Measurements from ENCODE around the gene TSEN34.

DNA sequence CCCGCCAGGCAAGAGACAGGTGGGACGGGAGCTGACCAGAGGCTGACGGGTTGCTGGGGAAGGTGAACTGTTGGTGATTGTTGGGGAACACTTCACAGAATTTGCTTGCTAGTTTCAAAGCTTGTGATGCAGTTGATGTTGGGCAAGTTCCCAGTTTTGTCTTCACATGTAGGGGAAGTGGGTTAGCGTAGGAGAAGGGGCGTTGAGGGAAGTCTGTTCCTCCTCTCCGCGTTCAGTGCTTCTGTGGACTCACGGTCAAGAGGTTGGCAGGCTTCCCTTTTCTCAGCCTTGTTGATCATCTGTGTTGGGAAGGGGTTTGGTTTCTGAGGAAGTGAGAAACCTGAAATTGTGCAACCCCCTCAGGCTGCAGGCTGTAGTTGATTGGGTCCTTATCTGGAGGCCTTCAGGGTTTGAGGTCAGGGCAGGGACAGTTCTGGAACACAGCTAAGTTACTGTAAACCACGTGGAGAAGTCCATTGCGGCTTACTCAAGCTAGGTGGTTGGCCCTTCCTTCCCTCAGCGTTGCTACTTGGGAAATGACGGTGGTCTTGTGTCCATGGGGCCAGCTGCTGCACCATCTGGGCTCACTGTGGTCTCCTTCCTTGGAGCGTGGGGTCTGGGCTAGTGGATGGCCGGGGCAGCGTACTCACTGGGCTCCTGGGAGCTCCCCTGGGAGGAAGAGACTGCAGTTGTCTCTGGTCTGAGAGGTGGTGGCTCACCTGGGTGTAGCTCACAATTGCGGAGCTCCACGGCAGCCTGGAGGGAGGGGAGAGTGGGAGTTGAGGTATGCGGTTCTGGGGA is 17.1 kb downstream of the TSEN34 start:
- TF ChIP-seq, protein P1, sequence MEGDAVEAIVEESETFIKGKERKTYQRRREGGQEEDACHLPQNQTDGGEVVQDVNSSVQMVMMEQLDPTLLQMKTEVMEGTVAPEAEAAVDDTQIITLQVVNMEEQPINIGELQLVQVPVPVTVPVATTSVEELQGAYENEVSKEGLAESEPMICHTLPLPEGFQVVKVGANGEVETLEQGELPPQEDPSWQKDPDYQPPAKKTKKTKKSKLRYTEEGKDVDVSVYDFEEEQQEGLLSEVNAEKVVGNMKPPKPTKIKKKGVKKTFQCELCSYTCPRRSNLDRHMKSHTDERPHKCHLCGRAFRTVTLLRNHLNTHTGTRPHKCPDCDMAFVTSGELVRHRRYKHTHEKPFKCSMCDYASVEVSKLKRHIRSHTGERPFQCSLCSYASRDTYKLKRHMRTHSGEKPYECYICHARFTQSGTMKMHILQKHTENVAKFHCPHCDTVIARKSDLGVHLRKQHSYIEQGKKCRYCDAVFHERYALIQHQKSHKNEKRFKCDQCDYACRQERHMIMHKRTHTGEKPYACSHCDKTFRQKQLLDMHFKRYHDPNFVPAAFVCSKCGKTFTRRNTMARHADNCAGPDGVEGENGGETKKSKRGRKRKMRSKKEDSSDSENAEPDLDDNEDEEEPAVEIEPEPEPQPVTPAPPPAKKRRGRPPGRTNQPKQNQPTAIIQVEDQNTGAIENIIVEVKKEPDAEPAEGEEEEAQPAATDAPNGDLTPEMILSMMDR (conservative IDR thresholded peaks at IDR 0.05; ENCODE audit: low read length): no peak
- TF ChIP-seq EZH2phosphoT487 (IDR thresholded peaks at IDR 0.05; ENCODE audit: borderline replicate concordance): no peak
